Natural killer cell treated with Interleukin-12 subunit alpha and Interleukin-12 subunit beta and Interleukin-15 and Interleukin-18, amount 100 ng/mL, for 72 hours (primary cell): Measurements from ENCODE around the gene RAB13. TPM values are rescaled to one million over a fixed set of nuclear protein-coding genes. Genes with fewer than 3 reads are reported as not detected.
A peak's percentile ranks its signal among the peaks of the same experiment; 100 is the strongest.

Experiments
- ATAC-seq, 2 donors: fragments of 150-1000 bp; cut with Tn5 transposase in 1 of 2; sonication (Bioruptor Pico), chemical (Tn5 transposase) in 1 of 2; 2 replicates each; pipeline ENCODE4 v1.10.0; 2021
- DNase-seq: peaks from one replicate; pipeline ENCODE4 v3.0.0; 2022; ENCODE audit warnings: low spot score
- H3K27ac Mint-ChIP-seq, 2 donors: 1 replicate in 1 of 2; 2 replicates in 1 of 2; pipeline ENCODE4 v1.8.0; 2022; ENCODE audit warnings: mixed read lengths in 2 of 2, mild to moderate bottlenecking in 1 of 2, moderate library complexity in 1 of 2
- H3K27me3 Mint-ChIP-seq, 2 donors: 1 replicate in 1 of 2; 2 replicates in 1 of 2; pipeline ENCODE4 v1.8.0; 2022; ENCODE audit warnings: mixed read lengths in 2 of 2
- H3K36me3 Mint-ChIP-seq: one replicate; pipeline ENCODE4 v1.8.0; 2022; ENCODE audit warnings: mixed read lengths
- H3K4me1 Mint-ChIP-seq, 2 donors: 1 replicate in 1 of 2; 2 replicates in 1 of 2; pipeline ENCODE4 v1.8.0; 2022; ENCODE audit warnings: low read depth in 2 of 2, mixed read lengths in 2 of 2, mild to moderate bottlenecking in 1 of 2
- H3K4me3 Mint-ChIP-seq: one replicate; pipeline ENCODE4 v1.8.0; 2022; ENCODE audit warnings: mixed read lengths
- H3K9me3 Mint-ChIP-seq: 2 replicates; pipeline ENCODE4 v1.8.0; 2022; ENCODE audit warnings: mixed read lengths
- total RNA-seq, 2 donors: library from RNA; stranded (reverse); gene quantifications; one replicate each; pipeline ENCODE4 v1.2.3, GENCODE V29; 2022

Gene RAB13
- total RNA-seq, 2 donors from 2014 or later, result 7.8 to 11.5 TPM

GRCh38 chr1:153957744-153958110 lies 28.4 kb downstream of the RAB13 start:
- H3K36me3 Mint-ChIP-seq, result peaks cover 14% of the 10 kb centered on the region
- no peaks in the 10 kb centered on the region for H3K27me3 Mint-ChIP-seq
- peak overlapping the region; percentile 91 to 92 for H3K27ac Mint-ChIP-seq

GRCh38 chr1:153956997-153957715 lies 29.0 kb downstream of the RAB13 start:
- Mint-ChIP-seq H3K4me1 (peaks cover 44 to 48% of the 10 kb centered on the region in 2 donors), H3K27ac (peak overlapping the region; percentile 91 to 92), H3K27me3 (no peaks in the 10 kb centered on the region), H3K36me3 (peaks cover 14% of the 10 kb centered on the region), H3K4me3 (peak overlapping the region; percentile 100), H3K9me3 (no peaks in the 10 kb centered on the region)
- DNase-seq, result no peak
- ATAC-seq, result no peak

More at GRCh38 chr1:153957744-153958110, 28.4 kb downstream of the RAB13 start:
- ATAC-seq (peak; percentile 34 to 41), DNase-seq (peak; percentile 83)
- Mint-ChIP-seq H3K4me3 (peak overlapping the region; percentile 100), H3K9me3 (no peaks in the 10 kb centered on the region), H3K4me1 (peaks cover 46 to 54% of the 10 kb centered on the region in 2 donors)

- peak overlapping the region in 1 of 2 donors; percentile 33 for H3K27ac Mint-ChIP-seq
- H3K4me1 Mint-ChIP-seq, result peaks cover 47 to 49% of the 10 kb centered on the region in 2 donors
- peaks cover 26% of the 10 kb centered on the region for H3K36me3 Mint-ChIP-seq
Measured at GRCh38 chr1:153954826-153955225, 31.3 kb downstream of the RAB13 start.

GRCh38 chr1:153953859-153954365 lies 32.2 kb downstream of the RAB13 start:
- peak overlapping the region; percentile 26 to 32 for H3K27ac Mint-ChIP-seq
- peaks cover 47 to 49% of the 10 kb centered on the region in 2 donors for H3K4me1 Mint-ChIP-seq
- no peak for DNase-seq
- H3K9me3 Mint-ChIP-seq, result no peaks in the 10 kb centered on the region
- peaks cover 26% of the 10 kb centered on the region for H3K36me3 Mint-ChIP-seq
- no peaks in the 10 kb centered on the region for H3K27me3 Mint-ChIP-seq
- ATAC-seq, result no peak
- peak overlapping the region; percentile 34 for H3K4me3 Mint-ChIP-seq

More at GRCh38 chr1:153954826-153955225, 31.3 kb downstream of the RAB13 start:
- no peaks in the 10 kb centered on the region for H3K9me3 Mint-ChIP-seq
- no peaks in the 10 kb centered on the region for H3K27me3 Mint-ChIP-seq
- H3K4me3 Mint-ChIP-seq, result no peak overlapping the region
- no peak for DNase-seq
- ATAC-seq, result no peak

DNA sequence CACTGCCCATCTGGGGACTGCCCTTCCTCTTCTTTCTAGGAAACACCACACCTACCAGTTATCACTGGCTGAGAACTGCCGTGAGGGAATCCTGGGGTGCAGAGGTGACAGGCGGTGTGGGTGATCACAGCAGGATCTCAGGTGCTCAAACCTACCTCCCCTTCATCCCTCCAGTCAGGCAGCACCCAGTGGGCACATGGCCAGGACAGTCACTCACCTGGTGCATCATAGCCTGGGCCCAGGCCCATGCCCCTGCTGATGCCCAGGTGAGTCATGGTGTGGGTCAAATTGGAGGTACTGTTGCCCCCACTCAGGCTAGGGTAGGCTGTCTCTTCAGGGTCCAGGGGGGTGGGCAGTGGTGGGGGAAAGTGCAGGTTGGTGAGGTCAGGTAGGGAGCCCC lies 34.3 kb downstream of the RAB13 start:
- Mint-ChIP-seq H3K9me3 (no peaks in the 10 kb centered on the region), H3K27ac (peak overlapping the region in 1 of 2 donors; percentile 45), H3K27me3 (no peaks in the 10 kb centered on the region), H3K4me3 (no peak overlapping the region), H3K4me1 (peaks cover 38 to 43% of the 10 kb centered on the region in 2 donors), H3K36me3 (peaks cover 24% of the 10 kb centered on the region)
- ATAC-seq, result no peak
- no peak for DNase-seq

- Mint-ChIP-seq H3K27me3 (no peaks in the 10 kb centered on the region), H3K9me3 (no peaks in the 10 kb centered on the region), H3K4me3 (no peak overlapping the region), H3K36me3 (peaks cover 24% of the 10 kb centered on the region), H3K4me1 (peaks cover 34 to 38% of the 10 kb centered on the region in 2 donors), H3K27ac (peak overlapping the region in 1 of 2 donors; percentile 60)
- ATAC-seq, result no peak
- no peak for DNase-seq
Measured at GRCh38 chr1:153951183-153951582, 35.0 kb downstream of the RAB13 start.

DNA sequence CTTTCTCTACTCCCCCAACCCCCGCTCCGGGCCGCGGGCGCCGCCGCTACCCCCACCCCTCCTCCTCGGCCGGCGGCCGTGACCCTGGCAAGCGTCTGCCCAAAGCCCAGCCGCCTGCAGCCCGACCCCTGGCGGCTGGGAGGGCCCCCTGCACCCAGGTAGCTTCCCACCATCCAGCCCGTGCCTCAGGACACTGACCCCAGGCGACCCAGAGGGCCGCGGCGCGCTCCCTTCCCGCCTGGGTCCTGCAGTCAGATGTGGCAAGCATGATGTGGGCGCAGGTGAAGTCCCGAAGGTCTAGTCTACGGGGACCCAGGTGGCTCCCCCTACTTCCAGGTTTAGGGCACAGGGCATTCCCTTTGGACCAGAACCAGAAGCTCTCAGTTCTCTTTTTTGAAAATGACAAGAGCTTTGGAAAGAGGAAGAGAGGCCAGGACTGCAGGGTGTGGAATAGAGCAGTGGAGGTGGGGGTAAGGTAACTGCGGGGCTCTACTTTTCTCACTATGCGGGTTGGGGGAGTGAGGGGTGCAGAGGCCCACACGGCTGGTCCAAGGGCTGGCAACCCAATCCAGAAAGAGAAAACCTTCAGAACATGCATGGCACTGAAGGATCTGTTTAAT lies 39.4 kb downstream of the RAB13 start, which contains the start of gene DENND4B:
DENND4B (minus strand) TSS at position 97 of the 620 bp plus-strand sequence. CDS start 2,344 bp downstream, outside the sequence.
- Mint-ChIP-seq H3K27ac (peak within 1 kb of the TSS; percentile 98), H3K27me3 (no peaks in the 10 kb centered on the region), H3K36me3 (peaks cover 23% of the 10 kb centered on the region), H3K9me3 (no peaks in the 10 kb centered on the region), H3K4me1 (peaks cover 45 to 46% of the 10 kb centered on the region in 2 donors), H3K4me3 (peak within 1 kb of the TSS; percentile 92)
- ATAC-seq, result peak; percentile 82 to 85
- DNase-seq, result peak; percentile 87

GRCh38 chr1:153945795-153946621 lies 40.1 kb downstream of the RAB13 start:
- H3K27me3 Mint-ChIP-seq, result no peaks in the 10 kb centered on the region
- peak; percentile 89 for DNase-seq
- peak; percentile 78 to 82 for ATAC-seq
- peaks cover 21% of the 10 kb centered on the region for H3K36me3 Mint-ChIP-seq
- no peaks in the 10 kb centered on the region for H3K9me3 Mint-ChIP-seq
- peak overlapping the region; percentile 92 for H3K4me3 Mint-ChIP-seq
- H3K27ac Mint-ChIP-seq, result peak overlapping the region; percentile 98
- H3K4me1 Mint-ChIP-seq, result peaks cover 45 to 46% of the 10 kb centered on the region in 2 donors

DNA sequence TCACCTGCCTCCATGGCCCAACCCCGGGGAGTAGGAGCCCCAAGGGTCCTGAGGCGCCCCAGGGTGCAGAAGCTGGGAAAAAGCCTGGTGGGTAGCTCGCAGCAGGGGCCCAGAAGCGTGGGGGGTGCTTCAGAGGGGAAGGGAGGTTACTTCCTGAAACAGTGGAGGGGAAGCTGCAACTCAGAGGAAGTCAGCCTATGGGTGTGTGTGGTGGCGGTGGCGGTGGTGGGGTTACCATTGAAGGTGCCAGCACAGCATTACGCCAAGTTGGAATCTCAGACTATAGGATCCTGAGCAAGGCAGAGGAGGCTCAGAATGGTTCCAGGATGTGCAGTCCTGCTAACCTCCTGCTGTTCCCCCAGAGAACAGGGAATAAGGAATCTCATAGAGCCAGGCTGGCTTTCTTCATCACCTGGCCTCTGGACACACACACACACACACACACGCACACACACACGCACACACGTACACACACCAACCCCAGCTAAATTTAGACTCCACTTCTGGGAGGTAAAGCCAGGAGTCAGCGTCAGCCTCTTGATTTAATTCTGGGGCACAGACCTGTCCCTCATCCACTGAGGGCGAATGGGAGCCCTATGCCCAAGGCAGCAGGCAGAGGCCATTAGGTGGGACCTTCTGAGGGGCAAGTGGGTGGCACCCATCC lies 40.9 kb downstream of the RAB13 start:
- DNase-seq, result peak; percentile 90
- no peaks in the 10 kb centered on the region for H3K9me3 Mint-ChIP-seq
- peaks cover 17% of the 10 kb centered on the region for H3K36me3 Mint-ChIP-seq
- peak overlapping the region; percentile 92 for H3K4me3 Mint-ChIP-seq
- peak; percentile 82 to 84 for ATAC-seq
- H3K27ac Mint-ChIP-seq, result peak overlapping the region; percentile 98
- peaks cover 43 to 44% of the 10 kb centered on the region in 2 donors for H3K4me1 Mint-ChIP-seq
- no peaks in the 10 kb centered on the region for H3K27me3 Mint-ChIP-seq

- H3K4me1 Mint-ChIP-seq, result peaks cover 40 to 44% of the 10 kb centered on the region in 2 donors
- peaks cover 16% of the 10 kb centered on the region for H3K36me3 Mint-ChIP-seq
- DNase-seq (no peak), ATAC-seq (no peak)
- no peaks in the 10 kb centered on the region for H3K27me3 Mint-ChIP-seq
- peak overlapping the region; percentile 92 for H3K4me3 Mint-ChIP-seq
- no peaks in the 10 kb centered on the region for H3K9me3 Mint-ChIP-seq
- H3K27ac Mint-ChIP-seq, result peak overlapping the region; percentile 98
Measured at GRCh38 chr1:153944827-153945117, 41.4 kb downstream of the RAB13 start.

DNA sequence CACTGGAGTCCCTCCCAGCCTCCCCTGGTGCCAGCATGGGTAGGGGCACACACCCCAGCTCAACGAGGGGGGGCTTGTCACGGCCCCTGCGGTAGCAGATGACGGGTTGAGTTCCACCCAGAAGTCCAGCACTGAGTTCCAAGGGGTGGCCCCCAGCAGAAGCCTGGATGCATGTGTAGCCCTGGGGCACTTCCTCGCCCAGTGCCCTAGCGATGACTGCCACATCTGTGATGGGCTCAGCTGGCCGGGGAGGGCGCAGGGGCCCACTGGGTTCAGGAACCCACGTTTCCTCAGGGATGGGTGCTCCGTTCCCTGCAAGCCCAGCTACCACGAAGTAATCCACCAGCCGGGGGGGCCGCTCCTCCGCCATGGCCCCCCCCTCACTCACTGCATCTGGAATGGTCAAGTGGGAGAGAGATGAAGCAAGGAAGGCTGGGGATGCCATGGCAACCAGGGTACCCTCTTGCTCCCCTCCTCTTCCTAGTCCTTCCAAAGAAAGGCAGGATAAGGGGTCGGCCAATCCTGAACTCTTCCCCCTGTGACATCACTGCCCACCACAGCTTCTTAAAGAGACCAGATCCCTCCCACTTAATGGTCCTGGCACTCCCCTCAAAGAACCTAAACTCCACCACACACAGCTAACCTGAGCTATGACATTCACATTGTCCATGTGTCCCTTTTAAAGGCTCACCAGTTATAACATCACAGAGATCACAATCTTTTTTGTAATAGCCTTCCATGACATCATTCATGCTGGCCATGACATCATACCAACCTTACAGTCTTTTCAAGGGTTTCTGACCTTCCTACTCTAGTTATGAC lies 41.9 kb downstream of the RAB13 start:
- Mint-ChIP-seq H3K27me3 (no peaks in the 10 kb centered on the region), H3K36me3 (peaks cover 16% of the 10 kb centered on the region), H3K27ac (peak overlapping the region; percentile 98), H3K4me3 (peak overlapping the region; percentile 92), H3K4me1 (peaks cover 40 to 47% of the 10 kb centered on the region in 2 donors), H3K9me3 (no peaks in the 10 kb centered on the region)
- DNase-seq (no peak), ATAC-seq (no peak)

- peaks cover 40 to 49% of the 10 kb centered on the region in 2 donors for H3K4me1 Mint-ChIP-seq
Measured at GRCh38 chr1:153942766-153943549, 43.2 kb downstream of the RAB13 start.

More at GRCh38 chr1:153942766-153943549, 43.2 kb downstream of the RAB13 start:
- no peak for ATAC-seq
- H3K36me3 Mint-ChIP-seq, result peaks cover 11% of the 10 kb centered on the region
- peak overlapping the region; percentile 98 for H3K27ac Mint-ChIP-seq
- H3K4me3 Mint-ChIP-seq, result peak overlapping the region; percentile 15
- DNase-seq, result no peak
- H3K9me3 Mint-ChIP-seq, result no peaks in the 10 kb centered on the region
- no peaks in the 10 kb centered on the region for H3K27me3 Mint-ChIP-seq
